Activated T-cell treated with anti-CD3 and anti-CD28 coated beads, Interleukin-2, amount 50 U/mL, for 4 hours (primary cell): Measurements from ENCODE around the gene TEN1. TPM values are rescaled to one million over a fixed set of nuclear protein-coding genes. Genes with fewer than 3 reads are reported as not detected.

ENCODE experiments used
- ATAC-seq, 2 donors: fragments of 200-7000 bp; cut with Tn5 transposase; one replicate each; pipeline ENCODE4 v1.10.0; 2021
- DNase-seq: peaks from one replicate; pipeline ENCODE4 v3.0.0-alpha.2; 2020
- H3K27me3 Mint-ChIP-seq: one replicate; pipeline ENCODE4 v1.8.0; 2021; ENCODE audit warnings: low read depth, mixed read lengths
- H3K36me3 Mint-ChIP-seq: one replicate; pipeline ENCODE4 v1.8.0; 2022; ENCODE audit warnings: mixed read lengths; ENCODE audit not compliant: insufficient read depth
- H3K4me1 Mint-ChIP-seq: one replicate; pipeline ENCODE4 v1.8.0; 2021; ENCODE audit warnings: low read depth, mixed read lengths
- H3K4me3 Mint-ChIP-seq: one replicate; pipeline ENCODE4 v1.8.0; 2021; ENCODE audit warnings: mild to moderate bottlenecking, moderate library complexity, mixed read lengths
- H3K9me3 Mint-ChIP-seq: one replicate; pipeline ENCODE4 v1.8.0; 2021; ENCODE audit warnings: mixed read lengths
- total RNA-seq, 3 donors: library from RNA; stranded (reverse); gene quantifications; one replicate each; pipeline ENCODE4 v1.2.1, GENCODE V29; 2021

The TEN1 gene
- total RNA-seq, 3 donors from 2014 or later: 9.5 to 11.9 (median 10.8) TPM

DNA sequence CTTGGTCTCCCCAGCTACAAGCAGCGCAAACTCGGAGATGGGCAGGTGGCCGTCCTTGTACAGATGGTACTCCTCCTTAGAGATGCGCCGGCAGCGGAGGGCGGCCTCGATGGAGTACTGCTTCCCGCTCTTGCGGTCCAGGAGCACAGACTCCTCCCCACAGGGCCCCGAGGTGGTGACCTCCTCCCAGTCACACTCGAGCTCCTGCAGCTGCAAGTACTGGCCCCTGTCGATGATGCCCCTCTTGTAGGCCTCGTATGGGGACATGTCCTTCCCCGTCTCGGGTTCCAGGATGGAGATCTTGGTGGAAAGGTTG, 28.8 kb downstream of the TEN1 start:
- Mint-ChIP-seq H3K36me3 (peaks cover 4% of the 10 kb centered on the region), H3K9me3 (no peaks in the 10 kb centered on the region), H3K4me3 (no peak overlapping the region), H3K27me3 (no peaks in the 10 kb centered on the region), H3K4me1 (peaks cover 2% of the 10 kb centered on the region)
- no peak for DNase-seq
- ATAC-seq: no peak

DNA sequence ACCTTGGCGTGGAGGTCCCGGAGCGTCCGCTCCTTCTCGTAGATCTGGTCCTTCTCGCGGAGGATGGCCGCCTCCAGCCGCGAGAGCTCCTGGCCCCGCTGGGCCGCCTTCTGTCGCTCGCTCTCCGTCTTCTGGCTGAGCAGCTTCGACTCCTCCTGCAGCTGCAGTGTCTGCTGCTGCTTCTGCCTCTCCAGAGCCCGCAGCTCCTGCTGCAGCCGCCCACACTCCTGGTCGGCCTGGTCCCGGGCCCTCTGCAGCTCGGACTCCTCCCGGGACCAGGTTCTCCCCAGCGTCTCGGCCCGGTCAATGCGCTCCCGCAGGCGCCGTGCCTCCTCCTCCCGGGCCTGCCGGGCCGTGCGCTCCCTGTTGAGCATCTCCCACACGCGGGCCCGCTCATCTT, 29.2 kb downstream of the TEN1 start:
- Mint-ChIP-seq H3K4me3 (no peak overlapping the region), H3K4me1 (peaks cover 2% of the 10 kb centered on the region), H3K9me3 (no peaks in the 10 kb centered on the region), H3K36me3 (peaks cover 4% of the 10 kb centered on the region), H3K27me3 (no peaks in the 10 kb centered on the region)
- no peak for DNase-seq
- ATAC-seq: no peak

DNA sequence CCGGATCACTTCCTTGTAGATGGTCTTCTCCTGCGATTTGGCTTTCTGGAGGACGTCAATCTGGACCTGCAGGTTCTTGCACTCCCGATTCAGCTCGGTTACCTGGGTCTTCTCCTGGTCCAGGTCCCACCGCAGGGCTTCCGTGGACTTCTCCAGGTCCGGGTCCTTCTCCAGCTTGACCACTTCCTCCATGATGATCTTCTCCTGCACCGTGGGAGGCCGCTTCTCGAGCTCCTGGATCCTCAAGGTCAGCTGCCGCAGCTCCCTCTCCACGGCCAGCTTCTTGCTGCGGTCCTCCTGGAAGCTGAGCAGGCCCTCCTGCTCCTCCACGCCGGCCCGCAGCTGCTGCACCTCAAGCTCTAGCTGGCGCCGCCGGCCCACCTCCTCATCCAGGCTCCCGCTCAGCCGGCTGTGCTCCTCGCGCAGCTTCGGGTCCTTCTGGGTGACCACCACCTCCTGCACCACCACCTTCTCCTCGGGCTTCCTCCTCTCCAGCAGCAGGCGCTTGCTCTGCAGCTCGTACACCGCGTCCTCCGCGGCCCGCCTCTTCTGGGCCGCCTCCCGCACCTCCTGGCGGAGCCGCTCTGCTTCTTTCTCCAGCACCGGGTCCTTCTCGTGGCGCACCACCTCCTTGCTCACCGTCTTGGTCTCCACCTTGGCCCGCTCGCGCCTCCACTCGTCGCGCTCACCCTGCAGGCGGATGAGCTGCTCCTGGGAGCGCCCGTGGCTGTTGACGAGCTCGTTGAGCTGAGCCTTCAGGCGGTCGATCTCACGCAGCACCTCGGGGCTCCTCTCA, 29.8 kb downstream of the TEN1 start:
- no peak overlapping the region for H3K4me3 Mint-ChIP-seq
- H3K4me1 Mint-ChIP-seq: peaks cover 2% of the 10 kb centered on the region
- peaks cover 4% of the 10 kb centered on the region for H3K36me3 Mint-ChIP-seq
- H3K27me3 Mint-ChIP-seq: no peaks in the 10 kb centered on the region
- H3K9me3 Mint-ChIP-seq: no peaks in the 10 kb centered on the region
- DNase-seq: no peak
- no peak for ATAC-seq

DNA sequence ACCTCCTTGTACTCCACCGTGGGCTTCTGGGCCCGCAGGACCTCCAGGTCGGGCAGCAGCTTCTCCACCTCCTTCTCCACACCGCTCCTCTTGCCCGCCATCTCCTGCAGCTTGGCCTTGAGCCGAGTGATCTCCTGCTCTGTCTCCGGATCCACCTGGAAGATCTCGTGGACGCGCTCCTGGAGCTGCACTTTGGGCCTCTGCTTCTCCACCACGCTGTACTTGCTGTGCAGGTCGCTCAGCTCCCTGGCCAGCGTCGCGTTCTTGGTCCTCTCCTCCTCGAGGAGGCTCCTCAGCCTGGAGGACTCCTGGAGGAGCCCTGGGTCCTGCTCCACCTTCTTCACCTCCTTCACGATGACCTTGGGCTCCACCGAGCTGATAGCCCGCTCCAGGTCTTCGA, 30.4 kb downstream of the TEN1 start:
- DNase-seq (no peak), ATAC-seq (no peak)
- Mint-ChIP-seq H3K4me1 (peaks cover 7% of the 10 kb centered on the region), H3K36me3 (peaks cover 4% of the 10 kb centered on the region), H3K4me3 (no peak overlapping the region), H3K27me3 (no peaks in the 10 kb centered on the region), H3K9me3 (no peaks in the 10 kb centered on the region)

DNA sequence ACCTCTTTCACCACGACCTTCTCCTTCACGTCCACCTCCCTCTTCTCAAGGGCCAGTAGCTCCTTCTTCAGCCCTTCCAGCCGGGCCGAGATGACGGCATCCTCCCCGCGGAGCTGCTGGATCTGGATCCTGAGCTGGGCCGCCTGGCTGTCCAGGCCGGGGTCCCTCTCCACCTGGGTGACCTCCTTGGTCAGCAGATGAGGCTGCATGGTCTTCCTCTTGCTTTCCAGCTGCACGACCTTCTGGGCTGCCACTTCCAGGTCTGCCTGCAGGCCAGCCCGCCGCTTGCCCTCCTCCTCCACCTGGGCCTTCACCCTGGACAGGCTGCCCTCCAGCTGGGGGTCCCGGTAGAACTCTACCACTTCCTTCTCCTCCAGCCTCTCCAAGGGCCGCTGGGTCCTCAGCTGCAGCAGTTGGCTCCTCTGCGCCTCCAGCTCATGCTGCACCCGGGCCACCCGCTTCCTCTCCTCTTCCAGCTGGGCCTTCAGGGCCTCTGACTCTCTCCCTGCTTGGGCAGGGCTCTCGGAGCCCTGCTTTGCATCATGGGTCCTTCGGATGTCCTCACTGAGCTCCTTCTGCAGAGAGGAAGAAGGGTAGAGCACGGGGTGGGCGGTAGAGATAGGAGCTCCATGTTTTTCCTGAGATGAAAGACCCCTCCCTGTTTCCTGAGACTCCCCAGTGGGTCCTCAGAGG, 31.1 kb downstream of the TEN1 start:
- Mint-ChIP-seq H3K9me3 (no peaks in the 10 kb centered on the region), H3K27me3 (no peaks in the 10 kb centered on the region)
- DNase-seq: no peak

DNA sequence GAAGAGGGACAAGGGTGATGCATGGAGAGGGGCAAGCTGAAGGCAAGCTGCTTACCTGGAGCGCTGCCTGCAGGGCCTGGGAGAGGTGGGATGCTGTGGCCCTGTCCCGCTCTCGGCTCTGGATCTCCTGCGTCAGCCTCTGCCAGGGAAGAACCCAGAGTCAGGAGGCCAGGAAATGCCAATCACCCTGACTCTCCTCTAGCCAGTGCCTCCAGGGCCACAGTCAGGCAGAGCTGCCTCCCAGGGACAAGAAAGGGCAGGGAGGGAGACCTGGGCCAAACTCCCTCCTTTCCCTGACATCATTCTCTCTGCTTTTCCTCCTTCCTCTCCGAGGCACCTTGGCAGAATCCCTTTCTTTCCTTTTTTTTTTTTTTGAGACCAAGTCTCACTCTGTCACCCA, 32.9 kb downstream of the TEN1 start:
- ATAC-seq (no peak), DNase-seq (no peak)
- no peaks in the 10 kb centered on the region for H3K36me3 Mint-ChIP-seq
- no peaks in the 10 kb centered on the region for H3K27me3 Mint-ChIP-seq
- peaks cover 5% of the 10 kb centered on the region for H3K4me1 Mint-ChIP-seq
- H3K4me3 Mint-ChIP-seq: no peak overlapping the region
- H3K9me3 Mint-ChIP-seq: no peaks in the 10 kb centered on the region

More for the DNA sequence above, 31.1 kb downstream of the TEN1 start:
- peaks cover 4% of the 10 kb centered on the region for H3K36me3 Mint-ChIP-seq
- H3K4me1 Mint-ChIP-seq: peaks cover 7% of the 10 kb centered on the region
- no peak for ATAC-seq
- H3K4me3 Mint-ChIP-seq: no peak overlapping the region

DNA sequence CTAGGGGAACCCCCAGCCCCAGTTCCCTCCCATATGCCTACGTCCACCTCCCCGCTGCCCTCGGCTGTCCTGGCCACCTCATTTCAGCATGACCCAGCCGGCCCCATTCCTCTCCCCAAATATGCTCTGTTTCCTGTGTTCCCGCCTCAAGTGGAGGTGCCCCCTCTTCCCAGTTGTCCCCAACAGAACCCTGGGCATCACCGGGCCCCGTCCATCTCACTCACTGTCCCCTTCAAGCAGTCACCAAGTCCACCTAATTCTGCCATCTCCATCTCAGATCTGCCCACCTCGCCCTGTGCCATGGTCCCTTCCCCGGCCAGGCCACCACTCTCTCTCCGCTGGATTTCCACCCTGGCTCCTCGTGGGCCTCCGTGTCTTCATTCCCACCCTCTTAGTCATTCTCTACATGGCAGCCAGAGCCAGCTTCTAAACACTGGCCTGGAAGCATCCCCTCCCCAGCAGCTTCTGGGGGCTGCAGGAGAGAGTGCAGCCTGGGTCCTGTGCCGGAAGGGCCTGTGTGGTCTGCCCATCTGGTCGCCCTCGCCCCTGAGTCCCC, 34.4 kb downstream of the TEN1 start:
- Mint-ChIP-seq H3K27me3 (no peaks in the 10 kb centered on the region), H3K4me3 (no peak overlapping the region)

DNA sequence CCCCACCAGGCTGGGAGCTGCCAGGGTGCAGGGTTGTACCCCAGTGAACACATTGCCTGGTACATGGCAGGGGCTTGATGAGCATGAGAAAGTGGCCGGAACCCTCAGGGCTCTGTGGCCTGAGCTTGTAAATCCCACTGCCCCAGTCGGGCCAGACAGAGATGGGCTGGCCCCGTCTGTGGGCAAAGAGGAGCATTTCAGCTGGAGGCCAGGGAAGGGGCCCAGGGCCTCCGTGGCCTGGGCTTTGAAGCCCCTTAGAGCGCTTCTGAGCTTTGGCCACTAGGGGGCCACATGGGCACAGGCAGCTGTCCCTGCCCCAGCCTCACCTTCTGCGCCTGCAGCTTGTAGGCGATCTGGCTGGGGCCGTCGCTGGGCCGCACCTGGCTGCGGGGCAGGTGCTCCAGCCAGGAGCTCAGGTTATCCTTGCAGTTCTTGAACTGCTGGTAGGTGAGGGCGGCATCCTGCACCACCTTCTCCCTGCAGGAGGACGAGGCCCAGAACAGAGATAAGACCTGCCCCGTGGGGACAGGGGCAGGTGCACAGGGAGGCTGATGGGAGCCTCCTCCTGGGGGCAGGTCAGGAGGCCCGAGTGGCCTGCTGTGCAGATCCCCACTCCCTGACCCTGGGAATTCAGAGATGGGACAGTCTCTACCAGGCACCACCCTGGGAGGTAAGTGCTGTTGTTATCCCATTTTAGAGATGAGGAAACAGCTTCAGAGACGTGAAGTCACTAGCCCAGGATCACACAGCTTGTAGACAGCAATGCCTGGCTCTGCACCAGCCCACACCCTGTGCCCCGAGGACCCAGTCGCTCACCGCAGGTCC, 35.3 kb downstream of the TEN1 start:
- DNase-seq: peak; percentile 75
- Mint-ChIP-seq H3K4me1 (peaks cover 5% of the 10 kb centered on the region), H3K36me3 (no peaks in the 10 kb centered on the region), H3K9me3 (no peaks in the 10 kb centered on the region), H3K27me3 (no peaks in the 10 kb centered on the region), H3K4me3 (no peak overlapping the region)
- ATAC-seq: peak; percentile 98

More for the DNA sequence above, 34.4 kb downstream of the TEN1 start:
- no peaks in the 10 kb centered on the region for H3K36me3 Mint-ChIP-seq
- no peak for DNase-seq
- peaks cover 5% of the 10 kb centered on the region for H3K4me1 Mint-ChIP-seq
- no peak for ATAC-seq
- no peaks in the 10 kb centered on the region for H3K9me3 Mint-ChIP-seq

DNA sequence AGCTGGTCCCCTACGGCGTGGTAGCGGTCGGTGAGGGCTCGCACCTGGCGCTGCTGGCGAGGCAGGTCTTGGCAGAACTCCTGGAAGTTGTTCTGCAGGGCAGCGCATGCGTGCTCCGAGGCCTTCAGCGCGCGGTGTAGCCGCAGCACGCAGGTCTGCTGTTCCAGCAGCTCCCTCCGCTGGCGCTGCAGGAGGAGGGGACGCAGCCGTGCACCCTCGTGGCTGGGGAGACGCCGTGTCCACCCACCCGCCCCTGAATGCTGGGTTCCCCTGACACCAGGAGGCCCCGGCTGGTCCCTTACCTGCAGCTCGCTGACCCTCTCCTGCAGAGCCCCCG, 35.9 kb downstream of the TEN1 start:
- Mint-ChIP-seq H3K36me3 (no peaks in the 10 kb centered on the region), H3K9me3 (no peaks in the 10 kb centered on the region), H3K4me3 (no peak overlapping the region), H3K4me1 (peaks cover 5% of the 10 kb centered on the region), H3K27me3 (no peaks in the 10 kb centered on the region)
- no peak for DNase-seq
- ATAC-seq: no peak

DNA sequence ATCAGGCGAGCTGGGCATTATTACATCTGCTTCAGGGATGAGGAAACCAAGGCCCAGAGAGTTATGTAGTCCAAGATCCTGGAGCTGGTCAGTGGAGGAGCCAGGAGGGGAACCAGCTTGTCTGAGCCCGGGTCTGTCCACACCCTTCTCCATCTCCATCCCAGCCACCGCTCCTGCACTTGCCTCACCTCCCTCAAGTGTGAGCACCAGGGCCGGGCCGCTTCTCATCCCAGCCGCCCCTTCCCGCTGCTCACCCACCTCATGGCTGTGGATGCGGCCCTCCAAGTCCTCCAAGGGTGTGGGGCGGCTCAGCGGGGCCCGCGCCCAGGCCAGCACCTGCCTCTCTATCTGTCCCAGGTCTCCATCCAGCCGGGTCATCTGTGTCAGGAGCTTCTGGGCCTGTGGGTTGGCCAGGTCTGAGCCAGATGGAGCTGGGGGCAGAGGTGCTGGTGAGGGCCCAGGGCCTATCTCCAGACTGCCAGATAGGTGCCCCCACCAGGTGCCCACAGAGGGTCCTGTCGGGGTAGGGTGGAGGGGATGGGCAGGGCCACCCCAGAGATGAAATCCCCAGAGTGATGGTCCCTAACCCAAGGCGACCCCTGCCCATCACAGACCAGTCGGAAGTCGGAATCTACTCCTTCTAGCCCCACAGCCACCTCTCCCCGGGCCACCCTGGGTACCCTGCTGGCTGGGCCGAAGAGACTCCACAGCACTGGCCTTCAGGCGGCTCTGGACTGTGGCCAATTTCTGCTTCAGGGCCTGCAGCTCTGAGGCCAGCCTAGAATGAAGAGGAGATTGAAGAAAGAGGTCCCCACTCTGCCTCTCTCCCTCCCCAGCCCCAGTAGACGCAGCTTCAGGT, 38.7 kb downstream of the TEN1 start:
- H3K4me3 Mint-ChIP-seq: no peak overlapping the region

DNA sequence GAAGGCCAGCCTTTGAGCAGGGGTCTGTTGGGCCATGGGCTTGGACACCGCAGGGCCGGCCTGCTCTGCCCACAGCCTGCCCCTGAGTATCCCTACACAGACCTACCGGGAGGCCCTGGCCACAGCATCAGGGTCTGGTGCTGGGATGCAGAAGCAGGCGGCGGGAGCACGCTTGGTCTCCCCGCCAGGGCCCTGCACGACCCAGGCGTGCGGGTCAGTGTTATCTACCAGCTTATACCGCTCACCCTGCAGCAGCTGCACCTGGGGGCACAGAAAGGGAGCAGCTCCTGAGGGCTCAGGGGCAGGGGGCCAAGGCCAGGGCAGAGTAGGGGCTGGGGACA, 39.3 kb downstream of the TEN1 start:
- no peak for ATAC-seq
- Mint-ChIP-seq H3K4me1 (peaks cover 5% of the 10 kb centered on the region), H3K9me3 (no peaks in the 10 kb centered on the region), H3K36me3 (no peaks in the 10 kb centered on the region), H3K4me3 (no peak overlapping the region), H3K27me3 (no peaks in the 10 kb centered on the region)
- DNase-seq: no peak

More for the DNA sequence above, 38.7 kb downstream of the TEN1 start:
- peaks cover 5% of the 10 kb centered on the region for H3K4me1 Mint-ChIP-seq
- H3K9me3 Mint-ChIP-seq: no peaks in the 10 kb centered on the region
- DNase-seq (no peak), ATAC-seq (no peak)
- no peaks in the 10 kb centered on the region for H3K27me3 Mint-ChIP-seq
- H3K36me3 Mint-ChIP-seq: no peaks in the 10 kb centered on the region

DNA sequence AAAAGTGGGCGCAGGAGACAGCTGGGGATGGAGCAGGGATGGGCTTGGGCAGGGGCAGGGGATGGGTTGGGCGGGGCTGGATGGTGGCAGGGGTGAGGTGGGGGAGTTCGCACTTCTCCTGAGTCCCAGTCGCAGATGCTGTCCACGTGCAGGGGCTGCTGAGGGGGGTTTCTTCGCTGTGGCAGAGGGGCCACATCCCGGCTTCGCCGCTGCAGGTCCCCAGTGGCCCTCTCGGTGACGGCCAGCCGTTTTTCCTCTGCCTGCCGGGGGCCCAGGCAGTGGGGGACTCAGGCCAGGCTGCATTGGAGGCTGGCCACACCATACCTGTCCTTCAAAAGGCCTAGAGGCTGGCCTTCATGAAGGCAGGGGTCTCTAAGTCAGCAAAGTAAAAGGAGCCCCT, 39.8 kb downstream of the TEN1 start:
- Mint-ChIP-seq H3K36me3 (no peaks in the 10 kb centered on the region), H3K27me3 (no peaks in the 10 kb centered on the region), H3K4me3 (no peak overlapping the region), H3K4me1 (peaks cover 5% of the 10 kb centered on the region), H3K9me3 (no peaks in the 10 kb centered on the region)
- DNase-seq (no peak), ATAC-seq (no peak)

DNA sequence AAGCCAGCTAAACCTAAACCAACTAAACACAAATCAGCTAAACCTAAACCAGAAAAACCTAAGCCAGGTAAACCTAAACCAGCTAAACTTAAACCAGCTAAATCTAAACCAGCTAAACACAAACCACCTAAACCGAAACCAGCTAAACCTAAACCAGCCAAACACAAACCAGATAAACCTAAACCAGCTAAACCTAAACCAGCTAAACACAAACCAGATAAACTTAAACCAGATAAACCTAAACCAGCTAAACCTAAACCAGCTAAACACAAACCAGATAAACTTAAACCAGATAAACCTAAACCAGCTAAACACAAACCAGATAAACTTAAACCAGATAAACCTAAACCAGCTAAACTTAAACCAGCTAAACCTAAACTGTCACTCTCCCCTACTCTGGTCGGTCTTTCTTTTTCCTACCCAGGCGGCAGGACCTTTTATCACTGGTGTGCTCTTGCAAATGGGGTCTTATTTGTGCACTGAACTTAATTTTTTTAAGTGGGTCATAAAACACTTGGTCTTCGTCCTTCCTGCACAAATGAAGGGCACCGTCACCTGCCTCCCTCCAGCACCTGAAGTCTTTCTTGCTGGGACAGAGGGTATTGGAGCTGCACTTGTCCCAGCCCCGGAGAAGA, 40.9 kb downstream of the TEN1 start:
- no peaks in the 10 kb centered on the region for H3K36me3 Mint-ChIP-seq
- ATAC-seq (no peak), DNase-seq (no peak)
- no peaks in the 10 kb centered on the region for H3K27me3 Mint-ChIP-seq
- no peaks in the 10 kb centered on the region for H3K9me3 Mint-ChIP-seq
- H3K4me3 Mint-ChIP-seq: no peak overlapping the region
- H3K4me1 Mint-ChIP-seq: no peaks in the 10 kb centered on the region
